Keratinocyte (primary cell): ENCODE data around the gene SNCAIP.

Experiments
- CTCF ChIP-seq, 3 experiments: IDR thresholded peaks in 1 of 3; conservative IDR thresholded peaks in 1 of 3; optimal IDR thresholded peaks in 1 of 3; 2 replicates in 2 of 3; 3 replicates in 1 of 3; pipeline versions ENCODE3 to v1.5.1; 2011; ENCODE audit warnings: low read length in 3 of 3, mild to moderate bottlenecking in 3 of 3, moderate library complexity in 2 of 3, control low read depth in 1 of 3, inconsistent platforms in 1 of 3; ENCODE audit not compliant: insufficient read depth in 2 of 3; ENCODE audit errors: extremely low read depth in 1 of 3
- EZH2 ChIP-seq: IDR thresholded peaks from one replicate; pipeline ENCODE4 v1.6.1; 2012; ENCODE audit warnings: inconsistent platforms, mild to moderate bottlenecking, low read length, moderate library complexity

- TF ChIP-seq CTCF (optimal IDR thresholded peaks at IDR 0.05 in 1 of 3, IDR thresholded peaks at IDR 0.05 in 1 of 3, conservative IDR thresholded peaks at IDR 0.05 in 1 of 3; ENCODE audit: extremely low read depth in 1 of 3, insufficient read depth in 2 of 3, low read length in 3 of 3) (no peak), EZH2 (no peak)
Observed at GRCh38 chr5:122471031-122471751, 159.2 kb downstream of the SNCAIP start.
